ENCODE data around the gene GOLIM4.

Gene GOLIM4

GRCh38 chr3:167978486-167978885 lies 117.2 kb downstream of the GOLIM4 start:
- DNase-seq, result no peak

GRCh38 chr3:167978071-167978470 lies 117.7 kb downstream of the GOLIM4 start:
- DNase-seq, result no peak

GRCh38 chr3:167976516-167977361 lies 119.0 kb downstream of the GOLIM4 start:
- DNase-seq, result no peak

GRCh38 chr3:167973901-167974300 lies 121.8 kb downstream of the GOLIM4 start:
- no peak for DNase-seq

GRCh38 chr3:167973046-167973445 lies 122.7 kb downstream of the GOLIM4 start:
- DNase-seq, result no peak

GRCh38 chr3:167972502-167972901 lies 123.2 kb downstream of the GOLIM4 start:
- no peak for DNase-seq

- DNase-seq, result no peak
Observed at GRCh38 chr3:167969548-167969947, 126.2 kb downstream of the GOLIM4 start.

GRCh38 chr3:167967257-167968036 lies 128.3 kb downstream of the GOLIM4 start:
- no peak for DNase-seq

Data from eye (tissue), 1 donor.